ENCODE data around the gene ZNF827. TPM values are rescaled to one million over a fixed set of nuclear protein-coding genes. Genes with fewer than 3 reads are reported as not detected.

Gene ZNF827
- total and polyA plus RNA-seq, 2 of the 8 experiments (the other 6 are each of a cell fraction or from before 2014, with no cell fraction given), result 25.3 to 26.2 TPM

- Histone ChIP-seq H3K79me1 (ENCODE audit: low read depth, low read length) (peaks cover 6% of the 10 kb centered on the region; the same call in 1 of the 2 replicates), H3K4me3 (ENCODE audit: extremely low read depth in 1 of 4, insufficient read depth in 2 of 4, low read depth in 3 of 4, low read length in 4 of 4) (peak overlapping the region; percentile 68 to 96 (median 78)), H2BK15ac (ENCODE audit: low read length) (no peak overlapping the region), H3K56ac (replicated peaks; ENCODE audit: insufficient read length, low read depth, low read length) (peak overlapping the region; percentile 93), H3K9ac (replicated peaks in 1 of 4; ENCODE audit: extremely low read depth in 1 of 4, low read depth in 3 of 4, low read length in 3 of 4) (peak overlapping the region; percentile 62 to 82 (median 68)), H3K4me1 (replicated peaks in 1 of 4; ENCODE audit: control insufficient read depth in 3 of 4, insufficient read depth in 4 of 4, low read length in 3 of 4) (peaks cover 4 to 19% (median 11%) of the 10 kb centered on the region in 4 experiments; a peak in 4 of 7 replicates), H3K14ac (ENCODE audit: insufficient read length) (no peak overlapping the region), H3K9me3 (ENCODE audit: insufficient read depth in 2 of 2, low read depth in 1 of 2, low read length in 1 of 2) (no peaks in the 10 kb centered on the region), H4K20me1 (replicated peaks in 1 of 2; ENCODE audit: control insufficient read depth in 1 of 2, insufficient read depth in 2 of 2, low read length in 2 of 2) (peaks cover 0 to 4% of the 10 kb centered on the region in 2 experiments), H2BK12ac (ENCODE audit: low read depth, low read length) (peak overlapping the region; percentile 88), H3K18ac (ENCODE audit: extremely low read depth, low read length) (peak overlapping the region; percentile 91), H4K91ac (replicated peaks; ENCODE audit: insufficient read length, low read length) (peak overlapping the region; percentile 84), H4K8ac (ENCODE audit: extremely low read depth, insufficient read depth, low read length) (peak overlapping the region; percentile 62), H3K4ac (replicated peaks; ENCODE audit: insufficient read length, low read depth, low read length) (peak overlapping the region; percentile 6), H3K4me2 (ENCODE audit: insufficient read depth in 1 of 2, low read depth in 2 of 2, low read length in 2 of 2) (peak overlapping the region; percentile 73 to 79), H3K27ac (ENCODE audit: low read depth, low read length) (peak overlapping the region; percentile 37; the same call in 1 of the 2 replicates), H2BK20ac (ENCODE audit: low read length) (no peak overlapping the region), H3K23me2 (ENCODE audit: low read depth, low read length) (peaks cover 10% of the 10 kb centered on the region), H2BK5ac (ENCODE audit: low read depth, low read length) (peak overlapping the region; percentile 93), H2BK120ac (replicated peaks; ENCODE audit: low read depth, low read length) (peak overlapping the region; percentile 31), H3K36me3 (ENCODE audit: control insufficient read depth in 2 of 4, insufficient read depth in 4 of 4, low read length in 3 of 4) (no peaks in the 10 kb centered on the region), H3K79me2 (ENCODE audit: control insufficient read depth in 1 of 2, insufficient read depth in 2 of 2, low read length in 2 of 2) (peaks cover 5 to 54% of the 10 kb centered on the region in 2 experiments), H4K5ac (ENCODE audit: insufficient read length, low read depth, low read length) (peak overlapping the region; percentile 87), H3K27me3 (replicated peaks in 1 of 4; ENCODE audit: control insufficient read depth in 3 of 4, extremely low read depth in 1 of 4, insufficient read depth in 3 of 4, low read length in 3 of 4) (no peaks in the 10 kb centered on the region), H2AFZ (ENCODE audit: low read length) (no peak overlapping the region), H3K23ac (ENCODE audit: insufficient read length) (no peak overlapping the region), H2AK5ac (ENCODE audit: low read depth, low read length) (no peak overlapping the region)
- ChIA-PET CTCF (ENCODE audit: partially characterized antibody) (interaction anchor here (0.9 to 1.1 kb wide), 4 partner anchors 30 to 231 kb away, joined by 3 read pairs; no protein-coding TSS in a partner anchor), POLR2A (ENCODE audit: partially characterized antibody) (interaction anchor here (0.6 to 1.5 kb wide), 12 partner anchors 9 to 352 kb away, joined by 3 to 7 read pairs (median 4); no protein-coding TSS in a partner anchor)
- peak in 1 of 2 experiments; percentile 81 for DNase-seq (ENCODE audit: low read depth in 1 of 2, low spot score in 2 of 2)
- FAIRE-seq, result no peak
- 2% methylated on average over 58 of the region's 70 CpGs; no CpG with 5 or more reads in 1 of the 2 experiments for WGBS, 2 experiments (ENCODE audit: extremely low coverage in 1 of 2, insufficient coverage in 1 of 2, insufficient read length in 1 of 2, insufficient replicate concordance in 2 of 2, low coverage in 1 of 2, low lambda C conversion rate in 2 of 2, missing lambda C conversion rate in 1 of 2)
- TF ChIP-seq SIRT6 (IDR thresholded peaks at IDR 0.05; ENCODE audit: low read length), result no peak
- no peak for TF ChIP-seq TEAD4 (IDR thresholded peaks at IDR 0.05; ENCODE audit: low read depth, low read length)
- peak; percentile 4; the same call in 1 of the 2 replicates for TF ChIP-seq TAF1 (IDR thresholded peaks at IDR 0.05; ENCODE audit: low read depth, low read length)
- TF ChIP-seq GABPA (IDR thresholded peaks at IDR 0.05; ENCODE audit: borderline replicate concordance, insufficient read depth, low read length), result no peak
- TF ChIP-seq USF2 (IDR thresholded peaks at IDR 0.05; ENCODE audit: low read length), result no peak
- no peak for TF ChIP-seq HDAC6 (IDR thresholded peaks at IDR 0.05; ENCODE audit: low read depth, low read length)
- no peak for TF ChIP-seq CHD2 (IDR thresholded peaks at IDR 0.05; ENCODE audit: low read length)
- no peak for TF ChIP-seq SIX5 (IDR thresholded peaks at IDR 0.05; ENCODE audit: low read depth, low read length)
- no peak for TF ChIP-seq BCL11A (IDR thresholded peaks at IDR 0.05; ENCODE audit: low read depth in 2 of 2, low read length in 2 of 2)
- no peak for TF ChIP-seq RNF2 (IDR thresholded peaks at IDR 0.05; ENCODE audit: borderline replicate concordance, low read depth, low read length, missing control alignments, poor library complexity, severe bottlenecking)
These were observed 2.3 kb downstream of the ZNF827 start for GRCh38 chr4:145936142-145936996.

All from H1 (cell line).